Mesenteric fat pad (tissue), 1 donor: ENCODE results near the gene HS3ST4. TPM values are rescaled to one million over a fixed set of nuclear protein-coding genes. Genes with fewer than 3 reads are reported as not detected.

Experiments
- DNase-seq: peaks from one replicate; pipeline ENCODE4 v3.0.0-alpha.2; 2020; ENCODE audit warnings: low spot score
- total RNA-seq: library from RNA; stranded (reverse); fragmentation: NEBNext Ultra II Directional; extraction: Animal tissue kit (Norgen Biotek cat#: 25700); gene quantifications from one replicate; pipeline ENCODE4 v1.2.1, GENCODE V29; 2021
- donor health status: DM: yes; HTN: yes; CAD: no.

The HS3ST4 gene
- total RNA-seq, 1 donor from 2014 or later: not detected

DNA sequence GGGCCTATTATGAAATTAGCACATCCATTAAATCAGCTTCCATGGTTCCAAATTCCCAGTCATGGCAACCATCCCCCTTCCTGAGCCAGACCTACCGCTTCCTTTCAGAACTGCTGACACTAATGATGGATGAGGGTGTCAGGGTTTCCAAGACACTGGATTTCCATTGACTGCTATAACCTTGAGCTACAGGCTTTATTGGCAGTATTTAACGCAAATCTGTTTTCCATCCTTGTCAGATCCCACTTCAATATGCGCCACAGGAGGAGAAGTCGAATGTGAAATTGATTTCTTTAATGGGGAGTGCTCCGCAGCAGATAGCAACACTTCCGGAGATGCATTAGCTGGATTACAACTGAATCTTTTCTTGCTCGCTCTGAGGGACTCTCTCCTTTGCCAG, 197.1 kb downstream of the HS3ST4 start:
- DNase-seq: no peak

GRCh38 chr16:25893332-25893731, 201.6 kb downstream of the HS3ST4 start:
- DNase-seq: no peak

GRCh38 chr16:25894093-25894492, 202.3 kb downstream of the HS3ST4 start:
- no peak for DNase-seq

DNA sequence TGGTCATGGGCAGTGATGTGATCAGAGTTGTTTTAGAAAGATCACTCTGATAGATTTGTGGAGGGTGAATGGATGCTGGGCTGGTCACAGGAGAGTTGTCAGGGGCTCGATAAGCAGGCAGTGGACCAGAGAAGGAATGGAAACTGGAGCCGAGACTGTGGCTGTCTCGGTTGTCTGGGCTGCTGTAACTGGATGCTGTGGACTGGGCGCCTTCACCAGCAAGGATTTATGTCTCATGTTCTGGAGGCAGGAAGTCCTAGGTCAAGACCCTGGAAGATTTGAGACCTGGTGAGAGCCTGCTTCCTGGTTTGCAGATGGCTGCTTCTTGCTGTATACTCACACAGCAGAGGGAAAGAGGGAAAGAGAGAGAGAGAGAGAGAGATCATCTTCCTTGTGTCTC, 203.6 kb downstream of the HS3ST4 start:
- no peak for DNase-seq

DNA sequence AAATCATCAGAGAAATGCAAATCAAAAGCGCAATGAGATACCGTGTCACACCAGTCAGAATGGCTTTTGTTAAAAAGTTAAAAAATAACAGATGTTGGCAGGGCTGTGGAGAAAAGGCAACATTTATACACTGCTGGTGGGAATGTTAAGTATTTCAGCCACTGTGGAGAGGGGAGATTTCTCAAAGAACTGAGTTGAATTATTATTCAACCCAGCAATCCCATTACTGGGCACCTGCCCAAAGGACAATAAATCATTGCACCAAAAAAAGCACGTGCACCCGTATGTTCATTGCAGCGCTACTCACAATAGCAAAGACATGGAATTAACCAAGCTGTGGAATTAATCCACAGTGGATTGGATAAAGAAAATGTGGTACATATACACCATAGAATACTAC, 204.7 kb downstream of the HS3ST4 start:
- no peak for DNase-seq

DNA sequence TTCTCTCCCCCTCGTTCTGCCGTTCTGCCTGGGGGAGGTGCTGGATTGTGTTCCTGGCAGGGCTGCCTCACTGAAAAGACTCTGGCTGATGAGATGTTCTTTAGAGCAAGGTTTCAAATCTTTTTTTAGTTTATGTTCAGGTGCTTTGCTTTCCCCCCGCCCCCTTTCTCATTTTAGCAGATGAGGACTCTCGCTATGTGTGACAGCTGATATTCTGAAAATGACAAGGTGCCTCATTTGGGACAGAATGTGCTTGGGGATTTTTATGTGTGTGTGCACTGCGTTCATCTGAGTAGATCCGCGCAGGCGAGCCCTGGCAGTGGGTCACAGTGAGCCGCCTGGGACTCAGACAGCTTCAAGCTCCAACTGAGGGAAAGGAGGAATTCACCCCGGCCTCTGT, 205.9 kb downstream of the HS3ST4 start:
- DNase-seq: no peak

- DNase-seq: no peak
These were observed 214.1 kb downstream of the HS3ST4 start for GRCh38 chr16:25905810-25906209.

DNA sequence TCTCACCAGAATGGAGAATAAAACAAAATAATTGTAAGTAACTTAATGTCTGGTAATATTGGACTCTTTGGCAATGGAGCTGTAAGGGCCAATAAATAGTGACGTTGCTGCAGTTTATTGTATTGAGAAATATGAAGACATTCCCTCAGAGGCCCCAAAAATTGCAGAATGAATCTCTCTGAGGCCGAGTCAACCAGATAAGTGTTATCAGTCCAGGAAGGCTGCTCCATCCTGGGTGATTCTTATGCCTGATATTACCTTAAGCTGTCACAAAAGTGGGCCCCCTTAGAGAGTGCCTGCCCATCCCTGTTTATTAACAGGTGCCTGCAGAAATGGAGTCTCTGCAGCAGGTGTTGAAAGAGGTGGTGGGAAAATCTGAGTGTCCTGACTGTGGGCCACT, 219.2 kb downstream of the HS3ST4 start:
- DNase-seq: no peak

GRCh38 chr16:25912321-25912720, 220.6 kb downstream of the HS3ST4 start:
- no peak for DNase-seq

- no peak for DNase-seq
These were observed 222.7 kb downstream of the HS3ST4 start for GRCh38 chr16:25914357-25914962.

- DNase-seq: no peak
These were observed 224.3 kb downstream of the HS3ST4 start for GRCh38 chr16:25916037-25916436.

DNA sequence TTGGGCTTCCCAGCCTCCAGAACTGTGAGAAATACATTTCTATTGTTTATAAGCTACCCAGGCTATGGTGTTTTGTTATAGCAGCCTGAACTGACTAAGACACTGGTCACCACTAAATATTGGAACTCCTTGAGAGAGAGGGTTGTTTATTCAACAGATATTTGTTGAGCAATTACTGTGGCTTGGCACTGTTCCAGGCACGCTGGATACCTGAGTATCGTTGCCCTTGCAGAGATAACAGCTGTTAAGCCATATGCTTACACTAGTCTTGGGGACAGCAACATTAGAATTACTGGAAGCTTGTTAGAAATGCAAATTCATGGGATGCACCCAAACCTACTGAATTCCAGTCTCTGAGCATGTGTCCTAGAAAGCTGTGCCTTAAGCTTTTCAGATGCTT, 230.7 kb downstream of the HS3ST4 start:
- no peak for DNase-seq

DNA sequence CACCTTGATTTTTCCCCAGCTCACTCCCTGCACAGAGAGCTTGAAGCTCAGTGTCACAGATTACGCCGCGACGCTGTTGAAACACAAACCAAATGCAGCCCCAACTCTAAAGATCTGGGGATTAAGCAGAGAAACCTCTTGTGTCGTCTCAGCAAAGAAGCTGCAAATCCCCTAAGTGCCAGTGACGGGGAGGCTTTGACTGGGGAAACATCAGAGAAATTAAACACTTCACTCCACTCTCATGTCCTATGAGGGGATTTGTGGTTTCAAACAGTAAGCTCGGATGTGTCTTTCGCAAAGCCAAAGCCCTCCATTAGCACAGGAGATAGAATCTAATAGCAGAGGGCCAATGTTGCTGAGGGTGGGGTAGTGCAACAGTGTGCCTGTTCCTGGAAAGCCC, 233.7 kb downstream of the HS3ST4 start:
- DNase-seq: no peak

- DNase-seq: no peak
These were observed 239.8 kb downstream of the HS3ST4 start for GRCh38 chr16:25931473-25932035.

GRCh38 chr16:25941800-25942499, 250.2 kb downstream of the HS3ST4 start:
- no peak for DNase-seq

- DNase-seq: no peak
These were observed 259.0 kb downstream of the HS3ST4 start for GRCh38 chr16:25950586-25951281.

DNA sequence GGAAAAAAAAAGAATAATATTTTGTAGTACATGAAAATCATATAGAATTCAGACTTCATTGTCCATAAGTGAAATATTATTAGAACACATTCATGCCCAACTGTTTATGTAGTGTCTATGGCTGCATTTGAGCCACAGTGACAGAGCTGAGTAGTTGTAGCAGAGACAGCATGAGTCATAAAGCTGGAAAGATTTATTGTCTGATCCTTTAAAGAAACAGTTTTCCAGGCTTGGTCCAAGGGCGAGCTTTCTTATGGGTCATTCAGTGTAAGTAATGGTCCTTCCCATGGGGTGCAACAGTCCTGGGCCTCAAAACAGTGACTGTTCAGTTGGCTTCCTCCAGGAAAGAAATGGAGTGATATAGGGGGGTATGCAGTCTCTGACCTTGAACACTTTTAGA, 260.2 kb downstream of the HS3ST4 start:
- no peak for DNase-seq

- DNase-seq: no peak
These were observed 261.2 kb downstream of the HS3ST4 start for GRCh38 chr16:25952983-25953382.

GRCh38 chr16:25957707-25958106, 265.9 kb downstream of the HS3ST4 start:
- DNase-seq: no peak

DNA sequence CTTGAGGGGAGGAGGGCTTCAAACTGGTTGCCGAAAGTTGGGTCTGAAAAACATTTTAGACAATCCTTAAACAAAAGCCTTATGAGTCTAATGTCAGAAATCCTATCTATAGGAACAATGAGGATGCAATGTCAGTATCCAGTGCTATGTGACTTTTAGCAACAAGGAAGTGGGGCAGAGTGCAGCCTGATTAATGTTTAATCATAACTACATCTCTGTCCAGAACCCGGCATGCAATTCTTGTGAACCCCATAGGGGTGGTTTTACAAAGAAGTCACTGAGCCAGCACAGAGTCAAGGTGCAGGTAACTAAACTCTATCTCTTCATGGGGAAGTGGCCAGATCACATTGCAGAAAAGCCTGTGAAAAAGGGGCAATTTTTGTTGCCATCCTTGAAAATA, 267.5 kb downstream of the HS3ST4 start:
- no peak for DNase-seq

DNA sequence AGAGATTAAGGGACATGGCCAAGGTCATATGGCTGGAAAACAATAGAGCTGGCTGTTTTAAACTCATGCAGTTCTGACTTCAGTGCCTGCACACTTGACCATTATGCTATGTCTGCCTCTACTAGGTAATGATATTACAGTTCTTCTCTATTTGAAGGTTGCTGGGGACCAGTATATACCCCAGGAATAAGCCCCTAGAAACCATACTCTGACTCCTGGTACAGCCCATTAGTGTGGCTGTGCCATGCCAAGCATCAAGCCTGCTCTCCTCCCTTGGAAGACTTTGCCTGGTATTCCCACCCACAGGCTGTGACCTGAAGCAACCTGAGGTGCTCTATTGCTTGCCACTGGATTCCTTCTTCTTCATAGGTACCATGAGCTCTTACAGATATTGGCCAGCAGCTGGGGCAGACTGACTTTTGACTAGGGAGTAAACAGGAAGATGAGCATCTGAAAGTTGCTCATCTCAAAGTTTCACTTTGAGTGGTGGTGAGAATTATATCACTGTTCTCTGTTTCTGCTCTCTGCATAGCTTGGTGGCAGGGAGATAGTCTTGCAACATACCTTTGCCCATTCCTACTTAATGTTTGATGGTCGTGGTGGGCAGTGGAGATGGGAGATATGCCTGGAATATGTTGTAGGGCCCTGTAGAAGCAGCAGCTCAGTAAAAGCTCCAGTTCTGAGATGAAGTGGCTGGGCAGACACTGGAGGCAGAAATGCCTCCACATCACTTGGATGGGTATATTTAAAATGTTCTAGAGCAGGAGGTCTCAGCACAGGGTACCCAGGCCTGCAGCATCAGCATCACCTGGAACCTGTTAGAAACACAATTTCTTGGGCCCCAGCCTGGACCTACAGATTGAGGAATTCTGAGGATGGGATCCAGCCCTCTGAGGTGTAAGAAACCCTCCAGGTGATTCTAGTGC, 274.7 kb downstream of the HS3ST4 start:
- DNase-seq: no peak
